Osteoblast (primary cell): Measurements from ENCODE around the gene APOBR. TPM values are rescaled to one million over a fixed set of nuclear protein-coding genes. Genes with fewer than 3 reads are reported as not detected.

Experiments
- DNase-seq: peaks from one replicate; pipeline ENCODE4 v3.0.0; 2011; ENCODE audit warnings: low spot score, mixed read lengths; ENCODE audit not compliant: insufficient read length; ENCODE audit errors: missing footprints
- H2AFZ ChIP-seq: 2 replicates; pipeline ENCODE4 v1.6.0; 2011; ENCODE audit warnings: mild to moderate bottlenecking, low read length
- H3K27ac ChIP-seq: 2 replicates; pipeline ENCODE4 v1.5.1; 2011; ENCODE audit warnings: mild to moderate bottlenecking, low read depth, low read length, moderate library complexity
- H3K27me3 ChIP-seq: 2 replicates; pipeline ENCODE4 v1.6.0; 2012; ENCODE audit warnings: mild to moderate bottlenecking, control low read depth, inconsistent platforms, low read length, moderate library complexity; ENCODE audit not compliant: insufficient read depth
- H3K36me3 ChIP-seq: 2 replicates; pipeline ENCODE4 v1.5.1; 2011; ENCODE audit warnings: mild to moderate bottlenecking, low read length, control low read depth, moderate library complexity; ENCODE audit not compliant: insufficient read depth
- H3K4me1 ChIP-seq: 2 replicates; pipeline ENCODE4 v1.5.1; 2011; ENCODE audit warnings: mild to moderate bottlenecking, low read length, control low read depth, moderate library complexity; ENCODE audit not compliant: insufficient read depth
- H3K4me2 ChIP-seq: 2 replicates; pipeline ENCODE4 v1.6.0; 2011; ENCODE audit warnings: mild to moderate bottlenecking, low read length; ENCODE audit not compliant: insufficient read depth
- H3K4me3 ChIP-seq: fragments of 200-600 bp; sonication (generic); 3 replicates; pipeline ENCODE4 v1.5.1; 2012; ENCODE audit warnings: mild to moderate bottlenecking, low read length, inconsistent platforms; ENCODE audit not compliant: insufficient read depth
- H3K79me2 ChIP-seq: 2 replicates; pipeline ENCODE4 v1.6.0; 2012; ENCODE audit warnings: mild to moderate bottlenecking, low read length, control low read depth, inconsistent platforms; ENCODE audit not compliant: insufficient read depth
- H3K9me3 ChIP-seq: 2 replicates; pipeline ENCODE4 v1.5.1; 2011; ENCODE audit warnings: low read depth, low read length, control low read depth
- H4K20me1 ChIP-seq: 2 replicates; pipeline ENCODE4 v1.6.0; 2012; ENCODE audit warnings: mild to moderate bottlenecking, low read length, control low read depth; ENCODE audit not compliant: insufficient read depth
- total RNA-seq: library from RNA; depleted of rRNA; stranded (reverse); fragments of >200 nt; gene quantifications from 2 replicates; pipeline ENCODE4 v1.2.3, GENCODE V29; 2012
- TF ChIP-seq, protein P1 (sequence below): IDR thresholded peaks from 2 replicates; pipeline ENCODE4 v1.5.1; 2011; ENCODE audit warnings: mild to moderate bottlenecking, low read depth, low read length, moderate library complexity; ENCODE audit errors: extremely low read depth

Gene APOBR
- total RNA-seq, 1 donor = not detected

DNA sequence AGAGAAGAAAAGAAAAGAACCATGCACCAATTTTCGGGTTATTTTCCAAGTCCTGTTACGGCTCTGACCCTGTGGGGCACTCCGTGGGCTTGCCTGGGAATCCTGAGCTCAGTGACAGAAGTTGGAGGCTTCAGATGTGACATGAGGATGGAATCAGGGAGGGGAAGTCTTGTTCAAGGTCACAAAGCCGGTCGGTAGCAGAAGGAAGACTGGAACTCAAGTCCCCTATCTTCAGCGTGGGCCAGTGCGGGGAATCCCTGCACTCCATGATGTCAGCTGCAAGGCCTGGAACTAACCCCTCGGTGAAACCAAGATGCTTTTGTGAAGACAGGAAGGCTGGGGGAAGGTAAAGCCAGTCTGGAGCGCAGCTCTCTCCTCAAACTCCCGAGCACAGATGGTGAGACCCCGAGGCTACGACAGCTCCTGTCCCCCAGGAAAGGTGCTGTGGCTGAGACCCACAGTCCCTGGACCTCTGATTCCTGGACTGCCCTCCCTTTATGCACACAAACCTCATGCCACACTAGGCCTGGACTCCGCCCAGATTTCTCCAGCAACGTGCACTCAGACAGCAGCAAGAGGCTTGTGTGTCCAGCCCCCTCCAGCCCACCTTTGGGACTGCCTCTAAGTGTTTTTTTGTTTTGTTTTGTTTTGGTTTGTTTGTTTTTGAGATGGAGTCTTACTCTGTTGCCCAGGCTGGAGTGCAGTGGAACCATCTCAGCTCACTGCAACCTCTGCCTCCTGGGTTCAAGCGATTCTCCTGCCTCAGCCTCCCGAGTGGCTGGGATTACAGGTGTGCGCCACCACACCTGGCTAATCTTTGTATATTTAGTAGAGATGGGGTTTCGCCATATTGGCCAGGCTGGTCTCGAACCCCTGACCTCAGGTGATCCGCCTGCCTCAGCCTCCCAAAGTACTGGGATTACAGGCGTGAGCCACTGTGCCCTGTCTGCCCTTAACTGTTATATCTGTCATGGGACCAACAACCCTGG, 17.7 kb downstream of the APOBR start:
- Histone ChIP-seq H3K36me3 (no peaks in the 10 kb centered on the region), H3K4me2 (no peak overlapping the region), H3K4me1 (no peaks in the 10 kb centered on the region), H3K27ac (no peak overlapping the region), H3K27me3 (peaks cover 5% of the 10 kb centered on the region), H2AFZ (no peak overlapping the region), H3K4me3 (no peak overlapping the region), H4K20me1 (no peaks in the 10 kb centered on the region), H3K9me3 (no peaks in the 10 kb centered on the region), H3K79me2 (no peaks in the 10 kb centered on the region)
- TF ChIP-seq, protein P1, sequence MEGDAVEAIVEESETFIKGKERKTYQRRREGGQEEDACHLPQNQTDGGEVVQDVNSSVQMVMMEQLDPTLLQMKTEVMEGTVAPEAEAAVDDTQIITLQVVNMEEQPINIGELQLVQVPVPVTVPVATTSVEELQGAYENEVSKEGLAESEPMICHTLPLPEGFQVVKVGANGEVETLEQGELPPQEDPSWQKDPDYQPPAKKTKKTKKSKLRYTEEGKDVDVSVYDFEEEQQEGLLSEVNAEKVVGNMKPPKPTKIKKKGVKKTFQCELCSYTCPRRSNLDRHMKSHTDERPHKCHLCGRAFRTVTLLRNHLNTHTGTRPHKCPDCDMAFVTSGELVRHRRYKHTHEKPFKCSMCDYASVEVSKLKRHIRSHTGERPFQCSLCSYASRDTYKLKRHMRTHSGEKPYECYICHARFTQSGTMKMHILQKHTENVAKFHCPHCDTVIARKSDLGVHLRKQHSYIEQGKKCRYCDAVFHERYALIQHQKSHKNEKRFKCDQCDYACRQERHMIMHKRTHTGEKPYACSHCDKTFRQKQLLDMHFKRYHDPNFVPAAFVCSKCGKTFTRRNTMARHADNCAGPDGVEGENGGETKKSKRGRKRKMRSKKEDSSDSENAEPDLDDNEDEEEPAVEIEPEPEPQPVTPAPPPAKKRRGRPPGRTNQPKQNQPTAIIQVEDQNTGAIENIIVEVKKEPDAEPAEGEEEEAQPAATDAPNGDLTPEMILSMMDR = no peak
- peak; percentile 81 for DNase-seq

DNA sequence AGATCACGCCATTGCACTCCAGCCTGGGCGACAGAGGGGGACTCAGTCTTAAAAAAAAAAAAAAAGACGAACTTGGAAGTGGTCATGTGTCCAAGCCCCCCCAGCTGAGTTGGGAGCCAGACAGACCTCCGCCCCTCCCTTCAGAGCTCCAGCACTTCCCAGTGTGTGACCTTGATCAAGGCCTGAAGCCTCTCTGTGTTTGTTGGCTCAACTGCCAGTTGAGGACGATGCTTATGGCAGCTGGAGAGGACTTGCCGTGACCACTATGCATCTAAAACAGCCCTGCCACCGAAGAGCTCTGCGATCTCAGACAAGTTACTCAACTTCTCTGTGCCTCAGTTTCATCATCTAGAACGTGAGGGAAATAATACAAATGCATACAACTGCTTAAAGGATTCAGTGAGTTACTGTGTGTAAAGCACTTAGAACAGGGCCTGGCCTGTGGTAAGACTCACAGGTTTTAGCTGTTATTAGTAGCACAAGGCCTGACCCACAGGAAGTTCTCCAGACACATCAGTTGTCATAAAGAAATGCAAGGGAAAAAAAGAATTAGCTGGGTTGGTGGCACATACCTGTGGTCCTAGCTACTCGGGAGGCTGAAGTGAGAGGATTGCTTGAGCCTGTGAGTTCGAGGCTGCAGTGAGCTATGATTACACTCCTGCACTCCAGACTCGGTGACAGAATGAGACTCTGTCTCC, 19.2 kb downstream of the APOBR start:
- H3K79me2 ChIP-seq = no peaks in the 10 kb centered on the region
- H3K36me3 ChIP-seq = no peaks in the 10 kb centered on the region
- DNase-seq = no peak
- H3K4me2 ChIP-seq = no peak overlapping the region
- H3K27ac ChIP-seq = no peak overlapping the region
- TF ChIP-seq, protein P1 = no peak
- no peaks in the 10 kb centered on the region for H3K27me3 ChIP-seq
- H2AFZ ChIP-seq = no peak overlapping the region
- H4K20me1 ChIP-seq = no peaks in the 10 kb centered on the region
- no peaks in the 10 kb centered on the region for H3K9me3 ChIP-seq
- H3K4me1 ChIP-seq = no peaks in the 10 kb centered on the region
- H3K4me3 ChIP-seq = no peak overlapping the region

DNA sequence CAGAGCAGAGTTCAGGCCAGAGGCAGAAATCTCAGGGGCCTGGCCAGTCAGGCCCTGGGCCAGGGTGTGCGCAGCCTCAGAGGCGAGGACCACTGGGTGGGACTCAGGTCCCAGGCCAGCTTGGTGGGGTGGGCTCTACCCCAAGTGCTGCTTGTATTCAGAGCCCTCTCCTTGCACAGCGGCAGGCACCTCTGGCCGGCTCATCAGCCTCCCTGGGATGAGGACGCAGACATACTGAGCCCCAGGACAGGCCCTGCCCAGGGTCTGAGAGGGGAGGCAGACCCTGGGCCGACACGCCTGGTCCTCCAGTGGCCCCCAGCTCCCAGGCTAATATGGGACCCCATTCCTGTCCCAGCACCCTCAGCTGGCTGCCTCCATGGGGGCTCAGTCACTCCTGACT, 19.8 kb downstream of the APOBR start:
- no peaks in the 10 kb centered on the region for H3K27me3 ChIP-seq
- no peaks in the 10 kb centered on the region for H4K20me1 ChIP-seq
- H3K27ac ChIP-seq = no peak overlapping the region
- H3K4me1 ChIP-seq = no peaks in the 10 kb centered on the region
- H3K9me3 ChIP-seq = no peaks in the 10 kb centered on the region
- H2AFZ ChIP-seq = no peak overlapping the region
- TF ChIP-seq, protein P1 = no peak
- no peak overlapping the region for H3K4me3 ChIP-seq
- no peak for DNase-seq
- H3K79me2 ChIP-seq = no peaks in the 10 kb centered on the region
- no peaks in the 10 kb centered on the region for H3K36me3 ChIP-seq
- no peak overlapping the region for H3K4me2 ChIP-seq

DNA sequence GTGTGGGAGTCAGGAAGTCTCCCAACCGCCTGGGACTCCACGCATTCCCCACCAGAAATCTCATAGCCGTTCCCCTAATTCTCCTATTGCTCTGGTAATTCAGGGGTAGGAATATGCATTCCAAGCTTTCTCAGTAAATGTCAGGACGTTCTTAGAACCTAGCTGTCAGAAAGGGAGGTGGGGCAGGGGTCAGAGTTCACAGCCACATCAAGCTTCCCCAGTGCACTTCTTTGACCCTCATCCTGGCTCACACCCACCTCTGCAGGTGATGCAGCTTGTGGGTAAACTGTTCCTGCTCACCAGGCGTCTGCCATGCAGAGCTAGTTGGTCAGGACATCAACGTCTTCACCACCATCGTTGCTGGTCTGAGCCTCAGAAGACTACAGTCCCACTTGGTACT, 26.2 kb downstream of the APOBR start:
- TF ChIP-seq, protein P1 = no peak
- no peak for DNase-seq
- no peaks in the 10 kb centered on the region for H3K9me3 ChIP-seq
- H3K4me2 ChIP-seq = no peak overlapping the region
- H3K36me3 ChIP-seq = no peaks in the 10 kb centered on the region
- no peak overlapping the region for H3K27ac ChIP-seq
- H2AFZ ChIP-seq = no peak overlapping the region
- no peaks in the 10 kb centered on the region for H3K4me1 ChIP-seq
- no peaks in the 10 kb centered on the region for H3K27me3 ChIP-seq
- H4K20me1 ChIP-seq = no peaks in the 10 kb centered on the region
- no peaks in the 10 kb centered on the region for H3K79me2 ChIP-seq
- H3K4me3 ChIP-seq = no peak overlapping the region
